A549 (cell line): ENCODE results near the gene TGFBR3.

Source experiments
- MAX ChIP-seq: IDR thresholded peaks from 2 replicates; pipeline ENCODE4 v1.6.1; 2012
- RAD21 ChIP-seq, 2 experiments: fragments of >200 bp in 1 of 2; sonication (Bioruptor Twin) in 1 of 2; formaldehyde crosslinking in 1 of 2; IDR thresholded peaks in 1 of 2; conservative IDR thresholded peaks in 1 of 2; 2 replicates in 1 of 2; 3 replicates in 1 of 2; pipeline ENCODE4 v1.6.1; 2012 to 2018; ENCODE audit warnings: inconsistent platforms in 1 of 2
- SMC3 ChIP-seq: fragments of >200 bp; sonication (Bioruptor Twin); formaldehyde crosslinking; IDR thresholded peaks from 3 replicates; pipeline ENCODE4 v1.6.1; 2018; ENCODE audit warnings: inconsistent platforms

GRCh38 chr1:91846007-91846638, 39.8 kb downstream of the TGFBR3 start:
- no peak for TF ChIP-seq RAD21 (conservative IDR thresholded peaks at IDR 0.05 in 1 of 2, IDR thresholded peaks at IDR 0.05 in 1 of 2)
- TF ChIP-seq MAX, result no peak
- TF ChIP-seq SMC3, result no peak
